Right ventricle myocardium superior (tissue), 1 donor: ENCODE results near the gene SLC1A5. TPM values are rescaled to one million over a fixed set of nuclear protein-coding genes. Genes with fewer than 3 reads are reported as not detected.
"Not testable (repeated sequence)": the region's sequence is repeated elsewhere in the genome, so short reads cannot be mapped to it uniquely, and the experiment has no call there.

Experiments used
- ATAC-seq: fragments of 200-7000 bp; cut with Tn5 transposase; one replicate; pipeline ENCODE4 v1.9.1; 2020; ENCODE audit warnings: mild to moderate bottlenecking; ENCODE audit not compliant: poor library complexity
- DNase-seq: peaks from one replicate; pipeline ENCODE4 v3.0.0-alpha.2; 2020
- intact Hi-C: fragments of 100-400 bp; cut with DNase I; formaldehyde crosslinking; loops from one replicate; pipeline ENCODE4 v1.11.2; 2022
- long read RNA-seq: library from polyadenylated mRNA; unstranded; transcript quantifications from one replicate; pipeline ENCODE4 v2.0.0, GENCODE V29; 2021
- total RNA-seq: library from RNA; stranded (reverse); fragmentation: NEBNext Ultra II Directional; extraction: Animal tissue kit (Norgen Biotek cat#: 25700); gene quantifications from one replicate; pipeline ENCODE4 v1.2.1, GENCODE V29; 2021
- donor health status: DM: no; HTN: yes; CAD: no; lungs with severe emphysema.

Gene SLC1A5
- 7.0 TPM for total RNA-seq
- long read RNA-seq, transcript SLC1A5-203 (8 exons, 2,882 nt): major isoform, 12 of 14 reads
- long read RNA-seq, partial matches to known transcripts: 1 of 14 reads
- long read RNA-seq, other reads (novel, unspliced or antisense): 1 of 14 reads

DNA sequence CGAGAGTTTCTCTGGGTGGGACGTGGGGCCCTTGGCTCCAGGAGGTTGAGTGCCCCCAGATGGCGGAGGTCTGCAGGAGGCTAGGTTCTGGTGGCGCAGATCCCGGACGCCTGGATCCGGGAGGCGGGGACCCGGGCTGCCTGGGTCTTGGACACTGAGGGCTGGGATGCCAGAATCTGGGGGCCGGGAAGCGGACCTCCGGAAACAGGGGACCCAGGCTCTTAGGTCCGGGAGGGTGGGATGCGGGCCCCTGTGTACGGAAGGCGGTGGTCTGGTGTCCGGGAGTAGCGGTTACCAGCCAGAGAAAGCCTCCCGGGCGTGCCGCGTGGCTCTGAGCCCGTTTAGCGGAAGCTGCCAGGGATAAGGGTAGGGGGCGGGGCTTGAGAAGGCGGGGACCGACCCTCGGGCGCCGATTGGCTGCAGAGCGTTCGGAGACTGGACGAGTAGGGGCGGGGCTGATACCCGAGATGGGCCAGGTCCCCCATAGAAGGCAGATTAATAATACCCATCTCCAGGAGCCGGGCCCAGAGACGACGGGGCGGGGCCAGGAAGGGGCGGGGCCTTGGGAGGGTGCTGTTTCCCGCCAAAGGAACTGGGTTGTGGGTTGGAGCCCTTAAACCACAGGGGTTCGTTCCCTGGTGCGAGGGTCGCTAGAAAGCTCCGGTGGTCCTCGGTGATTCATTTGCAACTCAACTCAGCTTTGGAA lies at the start of gene SLC1A5:
TSS of gene SLC1A5 (minus strand) at position 333 of the 706 bp plus-strand sequence. CDS start 629 bp downstream, outside the sequence.
- DNase-seq (peak; percentile 98), ATAC-seq (peak; percentile 88)
- intact Hi-C loops: no loop called here

DNA sequence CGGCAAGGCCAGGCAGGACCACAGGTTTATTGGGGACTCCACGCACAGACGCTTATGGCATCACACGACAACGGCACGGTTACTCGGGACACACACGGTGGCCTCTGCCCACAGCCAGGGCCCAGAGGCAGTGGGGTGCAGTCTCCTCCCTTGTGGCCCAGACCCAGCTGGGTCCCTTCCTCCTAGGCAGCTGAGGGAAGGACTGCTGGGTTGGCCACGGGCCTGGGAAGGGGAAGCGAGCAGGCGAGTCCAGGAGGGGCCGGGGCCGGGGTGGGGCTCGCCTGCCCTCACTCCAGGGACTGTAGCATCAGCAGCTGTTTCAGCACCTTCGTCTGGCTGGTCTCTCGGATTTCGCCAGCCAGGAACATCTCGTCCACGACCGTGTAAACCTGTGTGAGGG lies 49.8 kb upstream of the SLC1A5 start:
- intact Hi-C loops: loop anchor here (5.0 kb wide), 1 partner anchor 61 kb away; no protein-coding TSS in a partner anchor
- ATAC-seq (no peak), DNase-seq (peak; percentile 47)

DNA sequence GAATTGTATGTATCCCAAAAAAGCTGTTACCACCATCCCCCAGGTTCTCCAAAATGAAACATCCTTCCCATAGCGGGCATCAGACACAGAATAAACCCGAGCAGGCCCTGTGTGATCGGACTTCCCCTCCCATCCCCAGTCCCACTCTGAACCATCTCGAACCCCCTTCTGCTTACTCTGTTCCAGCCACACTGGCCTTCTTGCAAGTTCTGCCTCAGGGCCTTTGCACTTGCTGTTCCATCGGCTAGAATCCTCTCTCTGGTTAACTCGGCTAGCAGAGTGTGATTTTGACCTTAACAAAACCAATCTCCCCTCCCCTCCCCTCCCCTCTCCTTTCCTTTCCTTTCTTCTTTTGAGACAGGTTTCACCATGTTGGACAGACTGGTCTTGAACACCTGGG lies 46.6 kb upstream of the SLC1A5 start:
- intact Hi-C loops: loop anchor here (5.0 kb wide), 1 partner anchor 58 kb away; no protein-coding TSS in a partner anchor
- DNase-seq: no peak
- ATAC-seq: no peak

DNA sequence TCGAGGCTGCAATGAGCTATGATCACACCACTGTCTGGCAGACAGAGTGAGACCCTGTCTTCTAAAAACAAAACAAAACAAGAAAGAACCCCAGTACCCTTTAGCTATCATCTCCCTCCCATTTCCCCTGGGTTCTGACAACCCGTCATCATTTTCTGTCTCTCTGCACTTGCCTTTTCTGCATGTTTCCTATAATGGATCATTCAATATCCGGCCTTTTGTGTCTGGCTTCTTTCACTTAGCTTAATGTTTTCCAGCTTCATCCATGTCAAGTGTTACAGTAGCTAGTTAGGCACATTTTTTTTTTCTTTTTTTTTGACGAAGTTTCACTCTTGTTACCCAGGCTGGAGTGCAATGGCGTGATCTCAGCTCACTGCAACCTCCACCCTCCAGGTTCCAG lies 45.7 kb upstream of the SLC1A5 start:
- ATAC-seq: no peak
- intact Hi-C loops: no loop called here

DNA sequence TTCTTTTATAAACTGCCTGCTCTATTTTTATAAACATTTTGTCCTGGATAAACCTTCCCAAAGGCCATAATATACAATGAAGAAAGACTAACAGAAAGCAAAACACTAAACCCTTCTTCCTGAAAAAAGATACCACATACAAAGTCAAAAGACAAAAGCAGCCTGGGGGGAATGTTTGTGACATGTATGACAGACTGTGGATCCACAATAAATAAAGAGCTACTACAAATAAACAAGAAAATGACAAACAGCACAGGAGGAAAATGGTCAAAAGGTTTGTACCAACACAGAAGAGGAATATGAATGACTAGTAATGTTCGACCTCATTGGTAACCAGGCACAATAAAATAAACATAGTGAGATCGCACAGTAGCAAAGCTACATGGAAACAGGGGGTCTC lies 42.5 kb upstream of the SLC1A5 start:
- intact Hi-C loops: no loop called here
- DNase-seq (no peak), ATAC-seq (no peak)

More for the DNA sequence above, 45.7 kb upstream of the SLC1A5 start:
- DNase-seq: no peak

DNA sequence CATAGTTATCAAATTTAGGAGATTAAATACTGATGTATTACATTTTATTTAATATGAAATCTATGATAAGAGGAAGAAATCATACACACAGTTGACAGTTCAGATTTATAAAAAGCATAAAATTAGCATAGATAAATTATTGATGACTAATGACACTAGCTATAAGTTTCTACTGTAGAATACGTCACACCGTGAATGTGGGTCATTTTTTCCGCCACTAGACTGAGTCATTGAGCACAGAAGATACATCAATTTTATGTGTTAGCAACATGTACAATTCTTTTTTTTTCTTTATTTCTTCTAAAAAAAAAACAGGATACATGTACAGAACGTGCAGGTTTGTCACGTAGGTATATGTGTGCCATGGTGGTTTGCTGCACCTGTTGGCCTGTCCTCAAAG lies 40.1 kb upstream of the SLC1A5 start:
- no peak for DNase-seq
- no peak for ATAC-seq
- intact Hi-C loops: no loop called here

DNA sequence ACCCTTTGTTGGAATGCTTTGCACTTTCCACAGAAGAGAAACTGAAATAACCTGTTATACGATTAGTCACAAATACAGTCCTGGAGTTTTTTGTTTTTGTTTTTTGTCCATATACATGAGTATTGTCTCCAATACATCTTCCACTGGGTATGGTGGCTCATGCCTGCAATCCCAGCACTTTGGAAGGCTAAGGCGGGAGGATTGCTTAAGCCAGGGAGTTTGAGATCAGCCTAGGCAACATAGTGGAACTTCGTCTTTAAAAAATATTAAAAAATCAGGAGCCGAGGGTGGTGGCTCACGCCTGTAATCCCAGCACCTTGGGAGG lies 37.3 kb upstream of the SLC1A5 start:
- DNase-seq: no peak
- ATAC-seq: no peak
- intact Hi-C loops: no loop called here

DNA sequence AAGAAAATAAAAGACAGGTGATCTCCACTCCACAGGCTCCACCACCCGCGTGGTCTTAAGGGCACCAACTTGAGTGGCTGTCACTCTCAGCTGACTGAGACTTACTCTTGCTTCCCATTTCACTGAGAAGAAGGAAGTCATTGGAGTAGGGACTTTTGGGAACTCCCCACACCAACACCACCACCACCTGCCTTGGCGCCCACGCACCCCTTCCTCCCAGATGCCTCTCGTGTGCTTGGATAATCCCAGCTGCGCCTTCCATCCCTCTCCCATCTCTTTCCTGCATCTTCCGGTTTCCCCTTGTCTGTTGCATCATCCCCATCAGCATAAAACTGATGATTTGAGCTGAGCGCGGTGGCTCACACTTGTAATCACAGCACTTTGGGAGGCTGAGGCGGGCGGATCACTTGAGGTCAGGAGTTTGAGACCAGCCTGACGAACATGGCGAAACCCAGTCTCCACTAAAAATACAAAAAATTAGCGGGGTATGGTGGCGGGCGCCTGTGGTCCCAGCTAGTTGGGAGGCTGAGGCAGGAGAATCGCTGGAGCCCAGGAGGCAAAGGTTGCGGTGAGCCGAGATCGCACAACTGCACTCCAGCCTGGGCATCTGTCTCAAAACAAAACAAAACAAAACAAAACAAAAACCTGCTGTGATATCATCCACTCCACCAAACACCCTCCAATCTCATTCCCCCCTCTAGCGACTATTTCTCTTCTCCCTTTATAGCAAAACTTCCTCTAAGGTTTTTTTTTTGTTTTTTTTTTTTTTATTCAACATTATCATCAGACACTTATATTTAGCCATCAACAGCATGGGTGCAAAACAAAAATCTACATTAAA lies 36.7 kb upstream of the SLC1A5 start:
- intact Hi-C loops: no loop called here
- ATAC-seq: peak; percentile 60
- DNase-seq: no peak

DNA sequence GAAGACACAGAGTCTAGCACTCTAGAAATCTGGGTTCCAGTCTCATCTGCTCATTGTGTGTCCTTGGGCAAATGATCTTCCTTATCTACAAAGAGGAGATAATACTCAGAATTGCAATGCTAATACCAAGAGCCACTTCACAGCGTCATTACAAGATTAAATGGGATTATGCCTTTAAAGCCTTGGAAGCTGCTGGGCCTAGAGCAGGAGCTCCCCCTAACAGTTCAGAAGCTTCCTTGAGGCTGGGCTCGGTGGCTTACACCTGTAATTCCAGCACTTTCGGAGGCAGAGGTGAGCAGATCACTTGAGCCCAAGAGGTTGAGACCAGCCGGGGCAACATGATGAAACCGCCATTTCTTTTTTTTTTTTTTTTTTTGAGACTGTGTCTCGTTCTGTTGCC lies 34.7 kb upstream of the SLC1A5 start:
- DNase-seq: no peak
- no peak for ATAC-seq
- intact Hi-C loops: no loop called here

DNA sequence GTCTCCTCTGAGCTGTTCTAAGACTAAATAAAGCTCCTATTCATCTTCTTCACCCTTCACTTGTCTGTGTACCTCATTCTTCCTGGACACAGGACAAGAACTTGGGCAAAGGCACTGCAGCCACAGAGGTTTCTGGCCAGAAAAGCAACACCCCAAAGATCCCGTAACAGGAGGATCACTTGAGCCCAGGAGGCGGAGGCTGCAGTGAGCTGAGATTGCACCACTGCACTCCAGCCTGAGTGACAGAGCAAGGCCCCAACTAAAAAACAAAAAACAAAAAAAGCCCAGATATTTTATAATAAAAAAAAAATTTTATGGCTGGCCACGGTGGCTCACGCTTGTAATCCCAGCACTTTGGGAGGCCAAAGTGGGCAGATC lies 34.0 kb upstream of the SLC1A5 start:
- intact Hi-C loops, ATAC-seq: not testable (repeated sequence)
- DNase-seq: peak; percentile 10

DNA sequence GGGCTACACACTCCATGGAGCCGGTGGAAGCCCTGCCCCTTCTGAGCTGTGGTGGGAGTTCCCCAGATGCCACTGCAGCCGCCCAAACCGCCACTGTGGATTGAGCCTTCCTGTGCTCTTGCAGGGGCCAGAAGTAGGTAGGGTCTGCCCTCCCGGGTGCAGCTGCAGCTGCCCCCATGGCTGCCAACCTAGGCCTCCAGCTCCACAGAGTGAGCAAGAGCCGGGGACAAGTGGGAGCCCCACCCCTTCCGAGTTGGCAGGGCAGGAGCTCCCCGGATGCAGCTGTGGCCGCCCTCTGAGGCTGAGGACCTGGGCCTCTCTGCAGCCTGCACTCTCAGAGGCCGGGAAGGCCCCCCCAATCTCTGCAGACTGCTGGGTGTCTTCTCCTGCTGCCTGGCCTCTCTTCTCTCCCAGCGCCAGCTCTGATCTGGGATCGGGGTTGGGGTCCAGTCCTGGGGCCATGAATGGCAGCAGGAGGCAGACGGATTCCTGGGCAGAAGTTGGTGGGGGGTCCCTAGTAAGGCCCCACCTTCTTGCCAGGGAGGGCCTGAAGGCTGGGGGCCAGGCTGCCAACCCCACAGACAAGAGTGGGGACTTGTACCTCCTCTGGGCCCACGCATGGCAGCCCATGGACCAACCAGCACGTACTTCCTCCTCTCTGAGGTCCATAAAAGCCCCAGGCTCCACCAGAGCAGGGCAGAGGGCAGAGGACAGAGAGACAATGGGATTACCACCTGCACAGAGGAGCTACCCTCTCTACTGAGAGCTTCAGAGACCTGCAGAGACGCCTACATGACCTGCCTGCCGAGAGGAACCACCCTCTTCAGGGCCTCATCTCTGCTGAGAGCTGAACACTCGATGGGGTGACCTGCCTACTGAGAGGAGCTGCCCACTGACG lies 33.4 kb upstream of the SLC1A5 start:
- DNase-seq (peak; percentile 55), ATAC-seq (peak; percentile 50)
- intact Hi-C loops: no loop called here

DNA sequence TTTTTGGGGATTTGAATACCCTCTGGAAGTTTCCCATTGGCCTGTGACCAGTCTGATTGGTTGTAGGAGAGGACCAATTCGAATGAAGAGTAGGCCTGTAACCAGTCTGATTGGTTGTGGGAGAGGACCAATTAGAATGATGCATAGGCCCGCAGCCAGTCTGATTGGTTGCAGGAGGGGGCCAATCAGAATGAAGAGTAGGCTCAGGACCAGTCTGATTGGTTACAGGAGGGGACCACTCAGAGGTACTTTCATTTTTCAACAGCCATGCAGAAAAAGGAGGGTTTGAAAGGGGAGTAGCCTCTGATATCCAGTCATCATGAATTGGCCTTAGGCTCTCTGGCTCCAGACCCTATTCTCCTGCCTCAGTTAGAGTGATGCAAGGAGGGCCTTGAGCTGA lies 30.4 kb upstream of the SLC1A5 start:
- DNase-seq: no peak
- intact Hi-C loops: no loop called here
- ATAC-seq: no peak

DNA sequence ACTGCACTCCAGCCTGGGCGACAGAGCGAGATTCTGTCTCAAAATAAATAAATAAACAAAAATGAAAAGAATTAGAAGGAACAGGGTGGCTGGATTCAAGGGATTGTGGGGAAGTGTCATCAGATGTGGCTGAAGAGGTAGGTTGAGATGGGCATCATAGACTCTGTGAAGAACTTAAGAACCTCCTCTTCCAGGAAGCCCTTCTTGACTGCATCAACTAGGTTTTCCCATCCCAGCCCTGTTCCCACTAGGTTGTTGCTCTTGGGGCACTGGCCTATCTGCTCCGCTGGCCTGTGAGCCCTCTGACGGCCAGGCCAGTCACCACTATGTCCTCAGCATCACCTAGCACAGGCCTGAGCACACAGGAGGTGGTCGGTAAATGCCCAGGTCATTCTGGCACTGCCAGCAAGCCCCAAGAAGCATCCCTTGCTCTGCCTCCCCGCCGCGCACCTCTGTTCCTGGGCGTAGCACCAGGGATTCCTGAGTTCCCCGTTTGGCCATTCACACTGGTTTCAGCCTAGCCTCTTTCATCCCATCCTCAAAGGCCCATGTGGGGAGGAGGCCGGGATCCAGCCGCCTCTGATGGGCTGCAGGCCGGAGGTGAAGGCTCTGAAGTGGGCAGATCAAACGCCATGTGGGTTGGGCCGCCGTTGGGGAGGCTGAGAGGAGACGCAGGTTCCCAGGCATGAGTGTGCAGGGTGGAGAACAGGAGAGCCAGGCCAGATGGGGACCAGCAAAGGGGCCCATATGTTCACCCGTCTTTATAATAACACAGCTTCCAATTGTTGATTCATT lies 27.6 kb upstream of the SLC1A5 start:
- intact Hi-C loops: no loop called here
- DNase-seq: no peak
- no peak for ATAC-seq

DNA sequence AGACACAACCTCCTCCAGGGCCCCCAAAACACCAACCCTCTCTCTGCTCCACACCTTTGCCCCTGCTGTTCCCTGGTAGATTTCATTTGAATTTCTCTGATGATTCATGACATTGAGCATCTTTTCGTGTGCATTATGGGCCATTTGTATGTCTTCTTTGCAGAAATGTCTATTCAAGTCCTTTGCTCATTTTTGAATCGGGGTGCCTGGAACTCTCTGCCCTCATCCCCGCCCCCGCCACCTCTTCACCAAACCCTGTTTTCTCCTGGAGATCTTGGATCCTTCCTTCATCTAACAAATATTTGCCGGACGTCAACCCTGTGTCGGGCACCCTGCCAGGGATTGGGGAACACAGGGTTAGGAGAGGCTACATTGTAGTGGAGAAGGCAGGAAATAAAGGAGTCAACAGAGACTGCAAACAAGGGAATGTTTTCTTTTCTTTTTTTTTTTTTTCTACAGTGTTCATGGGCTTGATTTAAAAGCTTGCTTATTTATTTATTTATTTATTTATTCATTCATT lies 25.5 kb upstream of the SLC1A5 start:
- intact Hi-C loops: no loop called here
- DNase-seq (peak; percentile 79), ATAC-seq (peak; percentile 75)

DNA sequence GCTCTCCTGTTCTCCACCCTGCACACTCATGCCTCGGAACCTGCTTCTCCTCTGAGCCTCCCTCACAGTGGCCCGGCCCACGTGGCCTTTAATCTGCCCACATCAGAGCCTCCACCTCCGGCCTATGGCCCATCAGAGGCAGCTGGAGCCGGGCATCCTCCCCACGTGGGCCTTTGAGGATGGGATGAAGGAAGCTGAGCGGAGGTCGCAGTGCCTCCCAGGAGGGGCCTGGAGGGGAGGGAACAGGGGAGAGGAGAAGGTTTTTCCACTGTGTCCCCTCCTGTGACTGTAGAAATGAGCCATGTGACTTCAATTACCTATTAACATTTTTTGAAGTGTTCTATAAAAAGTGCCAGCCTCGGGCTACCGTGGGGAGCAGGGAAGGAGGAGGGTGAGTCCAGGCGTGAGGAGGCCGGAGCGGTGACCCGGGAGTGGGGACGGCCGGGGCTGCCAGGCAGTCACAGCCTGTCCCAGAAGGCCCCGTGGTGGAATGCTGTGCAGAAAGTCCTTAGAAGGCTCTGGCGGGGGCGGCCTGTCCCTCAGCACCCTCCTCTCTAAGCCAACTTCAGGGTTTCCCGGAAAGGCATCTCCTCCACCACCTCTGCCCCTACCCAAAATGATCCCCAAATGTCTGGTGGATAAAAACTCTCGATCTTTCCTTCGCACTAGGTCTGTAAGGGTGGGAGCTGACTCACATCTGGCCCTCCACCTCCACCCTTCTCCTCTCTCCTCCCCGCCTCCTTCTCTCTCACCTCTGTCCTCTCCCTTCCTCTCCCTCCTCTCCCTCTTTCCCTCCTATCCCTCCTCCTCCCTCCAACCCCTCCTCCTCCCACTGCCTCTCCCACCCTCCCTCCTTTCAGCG lies 24.8 kb upstream of the SLC1A5 start:
- DNase-seq (no peak), ATAC-seq (peak; percentile 49)
- intact Hi-C loops: no loop called here

DNA sequence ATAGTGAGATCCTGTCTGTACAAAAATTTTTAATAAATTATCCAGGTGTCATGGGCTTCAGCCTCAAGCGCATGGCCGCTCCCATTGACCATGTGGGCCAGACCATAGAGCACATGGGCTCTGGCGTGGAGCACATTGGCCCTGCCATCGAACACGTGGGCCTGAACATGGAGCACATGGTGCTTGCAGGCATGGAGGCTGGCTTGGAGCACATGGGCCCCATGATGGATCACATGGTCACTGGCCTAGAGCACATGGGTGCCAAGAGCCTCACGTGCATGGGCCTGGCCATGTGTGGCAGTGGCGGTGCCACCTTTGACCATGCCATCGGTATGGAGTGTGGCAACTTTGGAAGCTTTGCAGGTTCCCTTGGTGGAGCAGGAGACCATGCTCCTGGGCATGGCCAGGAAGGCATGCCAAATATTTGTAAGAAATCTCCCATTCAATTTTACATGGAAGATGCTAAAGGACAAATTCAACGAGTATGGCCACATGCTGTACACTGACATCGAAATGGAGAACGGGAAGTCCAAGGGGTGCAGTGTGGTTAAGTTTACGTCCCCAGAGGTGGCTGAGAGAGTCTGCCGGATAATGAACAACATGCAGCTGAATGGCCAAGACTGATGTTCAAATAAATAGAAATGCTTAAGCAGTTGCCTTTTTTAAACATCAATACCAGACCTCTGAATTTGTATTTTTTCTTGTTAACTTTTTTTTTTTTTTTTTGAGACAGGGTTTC lies 21.3 kb upstream of the SLC1A5 start:
- intact Hi-C loops: no loop called here
- ATAC-seq: no peak
- no peak for DNase-seq
